ENCODE results near the gene TFF1.
A peak's percentile ranks its signal among the peaks of the same experiment; 100 is the strongest.

TFF1 gene

DNA sequence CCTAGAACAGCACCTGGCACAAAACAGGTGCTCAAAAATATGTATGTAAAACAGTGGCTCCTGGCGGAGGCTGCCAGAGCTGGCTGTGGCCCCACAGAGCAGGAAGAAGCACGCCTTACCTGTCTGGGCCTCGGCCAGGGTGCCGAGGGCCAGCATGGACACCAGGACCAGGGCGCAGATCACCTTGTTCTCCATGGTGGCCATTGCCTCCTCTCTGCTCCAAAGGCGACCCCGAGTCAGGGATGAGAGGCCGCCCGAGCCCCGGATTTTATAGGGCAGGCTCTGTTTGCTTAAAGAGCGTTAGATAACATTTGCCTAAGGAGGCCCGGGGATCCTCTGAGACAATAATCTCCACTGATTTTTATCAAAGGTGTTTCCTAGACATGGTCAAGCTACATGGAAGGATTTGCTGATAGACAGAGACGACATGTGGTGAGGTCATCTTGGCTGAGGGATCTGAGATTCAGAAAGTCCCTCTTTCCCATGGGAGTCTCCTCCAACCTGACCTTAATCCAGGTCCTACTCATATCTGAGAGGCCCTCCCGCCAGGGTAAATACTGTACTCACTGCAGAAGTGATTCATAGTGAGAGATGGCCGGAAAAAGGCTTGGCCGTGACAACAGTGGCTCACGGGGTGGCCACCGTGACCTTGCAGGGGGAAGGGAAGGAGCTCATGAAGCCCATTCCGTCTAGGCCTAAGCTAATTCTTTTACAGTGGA, at the start of gene TFF1:
TSS of gene TFF1 (minus strand) at position 244 of the 719 bp plus-strand sequence. CDS start at position 204, 40 bp downstream.
- peak; percentile 14; the same call in 1 of the 2 replicates for TF ChIP-seq CTCF (IDR thresholded peaks at IDR 0.05)

DNA sequence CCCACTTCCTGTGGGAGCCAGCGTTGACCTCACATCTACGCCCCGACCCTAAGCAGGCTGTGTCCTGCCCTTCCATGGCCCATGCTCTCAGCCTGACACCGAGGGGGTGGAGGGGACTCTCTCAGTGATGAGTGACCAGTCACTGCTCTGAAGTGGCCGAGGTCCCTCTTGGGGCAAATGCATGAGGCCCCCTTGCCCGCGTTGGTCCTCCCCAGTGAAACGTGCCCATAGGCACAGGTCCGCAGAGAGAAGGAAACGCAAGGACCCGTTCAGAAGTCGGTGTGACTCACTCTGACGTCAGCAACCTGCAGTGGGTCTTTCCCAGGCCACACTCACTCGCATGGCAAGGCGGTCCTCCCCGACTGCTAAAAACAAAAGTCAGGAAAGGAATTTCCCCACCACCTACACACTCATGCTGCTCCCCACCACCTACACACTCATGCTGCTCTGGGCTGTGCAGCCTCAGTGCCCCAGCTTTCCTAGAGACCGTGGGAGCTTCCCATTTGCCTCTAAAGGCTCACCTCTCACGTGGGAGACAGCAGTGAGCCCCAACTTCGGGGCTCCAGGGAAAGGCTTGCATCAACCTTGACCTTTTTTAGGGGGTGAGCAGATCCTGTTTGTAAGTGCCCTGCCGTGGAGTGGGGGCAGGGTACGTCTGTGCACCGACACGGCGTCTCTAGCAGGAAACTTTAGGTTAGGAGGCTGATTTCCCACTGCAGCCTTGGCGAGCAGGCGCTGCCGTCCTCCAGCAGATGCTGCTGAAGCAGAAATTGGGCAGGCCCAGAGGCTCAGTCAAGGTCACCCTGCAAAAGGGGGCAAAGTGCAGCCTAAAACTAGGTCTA, 48.8 kb upstream of the TFF1 start:
- TF ChIP-seq CTCF (IDR thresholded peaks at IDR 0.05): no peak

- no peak for TF ChIP-seq CTCF (IDR thresholded peaks at IDR 0.05)
Measured at GRCh38 chr21:42414553-42414927, 48.2 kb upstream of the TFF1 start.

DNA sequence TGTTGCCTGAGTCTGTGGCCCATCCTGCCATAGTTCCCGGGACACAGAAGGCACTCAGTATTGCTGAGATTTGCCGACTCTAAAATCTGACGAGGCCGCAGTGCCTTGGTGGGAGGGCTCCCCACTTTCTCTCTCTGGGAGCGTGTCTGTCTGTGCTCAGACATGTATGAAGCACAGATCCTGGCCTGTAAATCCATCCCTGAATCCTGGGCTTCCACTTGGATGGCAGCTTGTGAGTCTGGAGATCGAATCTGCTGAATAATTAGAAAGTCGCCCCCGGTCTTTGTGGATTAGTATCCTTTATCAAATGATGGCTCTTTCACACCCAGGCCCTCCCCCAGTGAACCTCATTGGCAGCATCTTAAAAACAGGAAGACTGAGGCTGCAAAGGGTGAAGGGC, 47.7 kb upstream of the TFF1 start:
- TF ChIP-seq CTCF (IDR thresholded peaks at IDR 0.05): no peak

DNA sequence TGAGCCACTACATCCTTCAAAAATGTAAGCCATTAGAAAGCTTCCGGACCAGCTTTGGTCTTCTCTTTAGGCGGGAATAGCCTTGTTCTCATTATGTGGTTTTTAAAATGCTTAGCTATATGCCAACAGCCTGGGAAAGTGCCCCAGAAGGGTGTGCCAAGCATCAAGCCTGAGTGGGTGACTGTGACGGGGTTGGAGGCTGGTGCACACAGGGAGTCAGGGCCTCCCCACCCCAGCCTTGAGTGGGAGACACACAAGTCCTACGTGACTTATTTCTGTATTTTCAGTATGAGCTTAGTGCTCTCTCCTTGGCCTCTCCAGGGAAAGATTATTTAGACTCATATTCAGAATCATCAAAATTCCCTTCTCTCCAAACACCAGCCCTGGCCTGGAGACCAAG, 47.2 kb upstream of the TFF1 start:
- no peak for TF ChIP-seq CTCF (IDR thresholded peaks at IDR 0.05)

DNA sequence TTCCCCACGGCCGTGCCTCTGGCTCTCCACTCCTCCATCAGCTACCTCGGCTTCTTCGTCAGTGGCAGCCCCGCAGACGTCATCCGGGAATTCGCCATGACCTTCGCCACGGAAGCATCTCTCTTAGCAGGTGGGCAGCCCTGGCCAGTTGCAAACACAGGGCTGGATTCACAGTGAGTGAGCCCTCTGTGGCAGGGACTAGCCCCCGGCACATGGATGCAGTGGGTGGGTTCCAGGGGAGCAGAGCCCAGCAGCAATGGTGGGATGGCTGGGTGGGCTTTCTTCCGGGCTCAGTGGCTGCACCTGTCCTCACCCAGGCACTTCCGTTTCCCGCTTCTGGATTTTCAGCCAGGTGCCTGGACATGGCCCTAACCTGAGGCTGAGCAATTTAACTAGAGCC, 46.8 kb upstream of the TFF1 start:
- no peak for TF ChIP-seq CTCF (IDR thresholded peaks at IDR 0.05)

- TF ChIP-seq CTCF (IDR thresholded peaks at IDR 0.05): no peak
Measured at GRCh38 chr21:42412636-42412933, 46.2 kb upstream of the TFF1 start.

Measured in LNCAP (cell line).